ENCODE results near the gene RASAL2.
A peak's percentile ranks its signal among the peaks of the same experiment; 100 is the strongest.
"Not testable (repeated sequence)": the region's sequence is repeated elsewhere in the genome, so short reads cannot be mapped to it uniquely, and the experiment has no call there.

RASAL2 gene

DNA sequence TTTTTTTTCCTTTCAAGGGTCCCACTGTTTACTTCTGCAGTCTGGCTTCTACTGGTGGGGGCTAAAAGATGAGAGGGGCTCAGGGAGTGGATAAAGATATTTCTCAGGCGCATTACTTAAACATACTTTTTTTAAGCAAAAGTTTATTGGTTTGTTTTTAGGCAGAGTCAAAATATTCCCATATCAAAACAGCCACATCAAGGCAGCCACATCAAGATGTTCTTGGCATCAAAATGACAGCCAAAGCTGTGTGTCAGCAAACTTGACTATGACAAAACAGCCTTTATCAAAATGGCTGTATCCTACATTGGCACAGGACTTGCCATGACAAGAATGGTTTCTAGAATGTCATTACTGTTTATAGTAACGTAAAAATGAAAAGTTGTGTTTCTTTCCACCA lies 22.1 kb upstream of the RASAL2 start:
- no peak for DNase-seq (ENCODE audit: low read depth)

DNA sequence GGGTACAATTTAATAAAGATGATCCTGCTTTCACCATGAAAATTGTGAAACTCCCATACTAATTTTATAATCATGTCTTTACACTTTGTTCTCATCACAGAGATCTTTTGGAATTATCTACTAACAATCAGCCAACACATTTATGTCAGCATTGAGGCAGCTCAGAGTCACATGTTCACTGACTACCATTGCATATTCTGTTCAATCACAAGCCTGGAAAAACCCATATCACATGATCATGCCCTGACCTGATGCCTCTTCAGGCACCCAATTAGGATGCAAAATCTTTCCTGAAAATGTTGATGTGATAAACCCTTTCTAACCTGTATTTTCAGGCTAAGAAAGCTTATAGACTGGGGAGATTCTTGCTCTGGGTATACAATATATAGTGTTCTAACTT lies 21.6 kb upstream of the RASAL2 start:
- no peak for DNase-seq (ENCODE audit: low read depth)

DNA sequence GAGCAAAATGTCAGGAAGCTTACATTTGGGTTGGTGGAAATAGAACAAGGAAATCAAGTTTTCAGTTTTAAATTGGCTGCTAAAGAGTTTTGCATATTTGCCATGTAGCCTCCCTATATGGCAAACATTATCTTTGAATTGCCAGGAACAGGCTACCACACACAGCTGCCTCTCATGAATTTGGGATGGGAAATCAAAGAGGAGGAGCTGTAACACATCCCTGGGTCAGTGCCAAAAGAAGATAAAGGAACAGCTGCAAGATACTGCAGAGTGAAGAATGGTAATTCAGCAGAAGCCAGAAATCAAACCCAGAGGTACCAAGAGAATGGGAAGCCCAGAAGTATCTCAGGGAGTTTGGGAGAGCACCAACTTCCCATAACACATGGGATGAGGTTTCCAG lies 18.6 kb upstream of the RASAL2 start:
- DNase-seq (ENCODE audit: low read depth) = no peak

DNA sequence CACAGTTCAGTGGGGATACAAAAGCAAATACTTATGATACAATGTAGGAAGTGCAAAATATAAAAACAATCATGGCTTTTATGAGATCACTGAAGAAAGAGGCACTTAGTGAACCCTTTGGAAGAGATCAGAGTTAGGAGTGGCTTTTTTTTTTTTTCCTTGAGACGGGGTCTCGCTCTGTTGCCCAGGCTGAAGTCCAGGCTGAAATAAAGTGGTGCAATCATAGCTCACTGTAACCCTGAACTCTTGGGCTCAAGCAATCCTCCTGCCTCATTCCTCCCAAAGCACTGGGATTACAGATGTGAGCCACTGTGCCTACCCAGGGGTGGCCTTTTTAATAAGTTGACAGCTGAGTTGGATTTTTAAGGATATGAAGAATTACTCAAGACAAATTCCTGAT lies 17.3 kb upstream of the RASAL2 start:
- no peak for DNase-seq (ENCODE audit: low read depth)

DNA sequence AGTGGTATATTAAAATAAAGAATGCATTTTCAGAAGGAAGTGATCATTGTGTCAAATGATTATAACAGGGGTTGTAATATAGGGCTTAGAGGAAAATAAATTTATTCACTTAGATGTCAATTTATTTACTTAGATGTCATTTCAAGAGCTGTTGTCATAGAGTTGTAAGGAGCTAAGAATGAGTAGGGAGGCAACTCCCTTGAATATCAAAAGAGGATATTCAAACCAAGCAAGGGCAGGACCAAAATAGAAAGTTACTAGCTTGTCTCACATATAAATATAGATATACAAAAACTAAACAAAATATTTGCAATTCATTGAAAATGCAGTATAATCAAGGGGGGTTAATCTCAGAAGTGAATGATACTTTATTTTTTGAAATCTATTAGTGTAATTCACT lies 16.0 kb upstream of the RASAL2 start:
- no peak for DNase-seq (ENCODE audit: low read depth)

DNA sequence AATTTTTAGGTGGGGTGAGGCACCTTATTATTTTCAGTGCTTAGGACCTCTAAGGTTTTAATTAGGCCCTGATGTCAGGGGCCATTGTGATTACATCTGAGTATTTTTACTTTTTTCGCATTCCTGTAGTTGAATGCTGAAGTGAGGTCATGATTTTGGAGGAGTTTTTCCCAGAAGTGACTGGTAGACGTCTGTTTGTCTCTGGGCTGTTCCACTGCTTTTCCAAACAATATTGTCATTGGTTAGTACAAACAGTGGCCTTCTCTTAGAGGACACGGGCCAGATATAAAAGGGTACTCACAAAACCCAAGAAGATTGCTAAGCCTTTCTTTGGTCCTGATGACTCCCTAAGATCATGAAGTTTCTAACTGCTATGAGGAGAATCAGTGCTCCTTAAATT lies 7.6 kb upstream of the RASAL2 start:
- no peak for DNase-seq (ENCODE audit: low read depth)

DNA sequence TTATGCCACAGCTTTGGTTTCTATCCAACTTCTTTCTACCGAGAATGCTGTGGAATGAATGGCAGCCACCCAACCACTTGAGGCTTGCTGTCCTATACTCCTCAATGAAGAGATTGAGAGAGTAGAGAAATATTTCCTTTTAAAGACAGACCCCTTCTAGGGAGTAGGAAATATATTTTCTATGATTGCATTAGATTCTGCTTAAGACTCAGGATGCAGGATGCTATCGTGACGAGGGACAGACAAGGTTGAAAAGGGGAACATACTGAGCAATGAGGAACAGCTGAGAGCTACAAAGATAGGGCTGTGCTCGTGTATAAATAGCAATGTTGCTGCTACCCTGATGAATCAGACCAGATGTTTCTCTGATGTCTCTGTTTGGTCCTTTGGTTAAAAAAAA lies 7.1 kb upstream of the RASAL2 start:
- peak; percentile 45 for DNase-seq (ENCODE audit: low read depth)

DNA sequence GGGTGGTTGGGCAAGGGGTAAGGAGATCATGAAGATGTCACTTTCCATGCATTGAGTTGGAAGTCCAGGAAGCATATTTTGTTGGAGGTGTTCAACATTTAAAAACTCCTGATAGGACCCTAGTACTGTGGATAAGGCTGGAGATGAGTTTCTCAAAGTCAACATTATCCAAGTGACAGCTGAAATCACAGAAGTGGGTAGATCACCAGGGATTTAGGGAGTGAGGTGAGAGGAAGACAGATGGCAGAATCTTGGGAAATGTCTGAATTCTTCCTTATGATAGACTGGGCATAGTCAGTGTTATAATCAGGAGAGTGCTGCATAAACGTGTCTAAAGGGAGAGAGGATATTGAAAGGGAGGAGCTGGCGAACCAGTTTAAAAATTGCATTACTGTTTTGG lies 5.3 kb upstream of the RASAL2 start:
- no peak for DNase-seq (ENCODE audit: low read depth)

DNA sequence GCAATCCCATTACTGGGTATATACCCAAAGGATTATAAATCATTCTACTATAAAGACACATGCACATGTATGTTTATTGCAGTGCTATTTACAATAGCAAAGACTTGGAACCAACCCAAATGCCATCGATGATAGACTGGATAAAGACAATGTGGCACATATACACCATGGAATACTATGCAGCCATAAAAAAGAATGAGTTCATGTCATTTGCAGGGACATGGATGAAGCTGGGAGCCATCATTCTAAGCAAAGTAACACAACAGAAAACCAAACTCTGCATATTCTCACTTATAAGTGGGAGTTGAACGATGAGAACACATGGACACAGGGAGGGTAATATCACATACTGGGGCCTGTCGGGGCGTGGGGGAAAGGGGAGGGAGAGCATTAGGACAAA lies 2.5 kb upstream of the RASAL2 start:
- DNase-seq (ENCODE audit: low read depth) = not testable (repeated sequence)

DNA sequence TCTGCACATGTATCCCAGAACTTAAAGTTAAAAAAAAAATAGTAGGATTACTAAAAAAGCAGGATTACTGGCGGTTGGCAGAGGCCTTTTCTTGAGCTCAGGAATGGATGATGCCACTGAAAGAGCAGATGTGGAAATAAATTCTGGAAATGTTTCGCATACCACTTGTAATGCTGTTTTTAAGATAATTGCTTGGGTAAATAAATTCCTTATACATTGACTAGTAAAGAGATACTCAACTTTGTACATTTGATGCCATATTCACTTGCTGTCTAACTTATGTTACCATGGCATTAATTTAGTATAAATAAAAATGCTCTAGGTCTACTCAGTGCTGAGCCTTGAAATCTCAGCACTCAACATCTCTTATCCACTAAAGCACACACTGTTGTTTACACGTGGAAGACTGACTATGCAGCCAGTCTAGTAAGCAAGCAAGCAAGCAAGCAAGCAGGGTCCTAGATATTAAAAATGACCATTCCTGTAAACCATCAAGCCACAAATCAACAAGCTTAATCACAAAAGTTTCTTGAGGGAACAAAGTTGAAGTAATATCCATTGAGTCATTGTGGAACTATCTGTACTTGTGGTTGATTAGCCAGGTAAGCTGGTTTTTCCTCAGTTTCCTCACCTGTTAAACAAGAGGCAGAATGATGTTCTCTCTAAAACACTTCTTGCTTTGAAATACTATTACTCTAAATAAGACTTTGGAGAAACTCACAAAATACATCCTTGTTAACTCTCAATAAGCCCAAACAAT lies 1.7 kb upstream of the RASAL2 start:
- peak; percentile 70 for DNase-seq (ENCODE audit: low read depth)

DNA sequence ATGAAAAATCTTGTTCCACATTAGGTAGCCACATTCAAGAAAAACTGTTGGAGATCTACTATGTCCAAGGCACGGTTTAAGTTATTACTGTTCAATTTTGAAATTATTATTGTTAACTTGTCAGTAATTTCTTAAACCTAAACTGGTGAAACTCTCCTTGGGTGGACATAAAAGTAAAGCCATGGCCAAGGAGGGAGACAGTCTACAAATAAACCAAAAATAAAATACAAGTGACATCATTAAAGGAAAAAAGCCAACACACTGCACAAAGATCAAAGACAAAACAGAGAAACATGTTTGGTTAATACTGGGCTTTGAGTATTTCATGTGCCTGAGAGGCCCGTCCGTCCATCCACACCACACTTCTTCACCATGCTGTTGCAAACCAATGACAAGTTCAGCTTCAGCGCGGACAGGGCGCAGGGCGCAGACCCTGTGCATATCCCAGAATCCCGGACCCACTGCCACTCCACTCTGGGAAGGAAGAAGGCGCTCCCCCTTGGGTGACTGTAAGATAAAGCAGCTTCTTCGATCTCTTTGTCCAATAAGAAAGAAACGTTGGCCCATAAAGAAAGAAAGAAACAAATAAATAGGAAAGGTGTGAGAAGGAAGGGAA lies 918 bp upstream of the RASAL2 start:
- DNase-seq (ENCODE audit: low read depth) = no peak

DNA sequence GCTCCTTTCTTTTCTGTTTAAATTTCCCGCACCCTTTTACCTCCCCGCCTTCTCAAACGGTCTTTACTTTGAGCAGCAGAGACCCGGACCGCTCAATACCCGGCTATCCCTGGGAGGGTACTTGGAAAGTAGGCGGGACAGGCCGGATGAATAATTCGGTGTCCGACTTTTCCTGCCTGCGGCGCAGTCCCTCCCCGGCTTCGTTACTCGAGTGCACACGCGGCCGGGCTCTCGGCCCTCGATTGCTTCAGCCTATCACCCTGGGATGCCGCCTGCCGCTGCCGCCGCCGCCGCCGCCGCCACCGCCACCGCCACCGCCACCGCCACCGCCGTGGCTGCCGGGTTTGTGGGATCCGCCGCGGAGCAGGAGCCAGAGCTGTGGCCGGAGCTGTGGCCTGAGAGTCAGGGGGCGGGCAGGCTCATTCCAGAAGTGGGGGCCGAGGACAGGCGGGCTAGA lies 382 bp upstream of the RASAL2 start:
- peak; percentile 98 for DNase-seq (ENCODE audit: low read depth)

DNA sequence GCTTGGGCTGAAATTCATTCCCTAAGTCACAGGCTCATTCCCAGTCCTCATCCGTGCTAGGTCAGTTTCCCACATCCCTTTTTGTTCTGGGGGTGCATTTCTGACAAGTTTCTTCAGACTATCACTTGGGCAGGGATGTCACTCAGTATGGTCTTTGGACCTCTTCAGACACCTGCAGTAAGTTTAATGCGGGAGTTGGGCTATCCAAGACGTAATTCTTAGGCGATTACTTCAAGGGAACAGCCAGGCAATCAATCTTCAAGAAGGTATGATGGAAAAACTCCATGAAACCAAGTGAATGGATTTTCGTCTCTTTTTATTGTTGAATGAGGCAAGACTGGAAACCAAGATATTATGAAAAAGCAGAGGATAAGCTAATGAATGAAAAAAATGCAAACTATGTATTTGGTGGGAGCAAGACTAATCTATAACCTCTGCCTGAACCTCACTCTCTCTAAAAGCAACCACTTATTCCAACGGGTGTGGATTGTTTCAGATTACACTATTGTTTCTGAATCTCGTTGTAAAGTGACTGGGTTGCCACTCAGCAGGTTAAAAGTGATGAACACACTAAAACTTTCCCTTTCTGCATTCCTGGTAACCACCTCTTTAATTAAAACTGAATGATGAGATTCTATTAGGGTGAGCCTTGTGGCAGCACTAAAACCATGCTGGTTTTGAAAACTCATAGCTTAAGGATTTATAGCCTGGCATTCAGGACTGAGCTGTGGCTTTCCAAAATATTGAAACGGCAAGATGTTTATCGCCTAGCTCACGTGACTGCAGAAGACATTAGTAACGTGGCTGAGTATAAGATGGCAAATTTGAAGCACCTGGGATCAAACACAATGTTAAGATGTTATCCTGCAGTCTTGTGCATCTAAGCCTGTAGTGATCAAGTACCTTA lies 1.1 kb downstream of the RASAL2 start:
- peak; percentile 76 for DNase-seq (ENCODE audit: low read depth)

DNA sequence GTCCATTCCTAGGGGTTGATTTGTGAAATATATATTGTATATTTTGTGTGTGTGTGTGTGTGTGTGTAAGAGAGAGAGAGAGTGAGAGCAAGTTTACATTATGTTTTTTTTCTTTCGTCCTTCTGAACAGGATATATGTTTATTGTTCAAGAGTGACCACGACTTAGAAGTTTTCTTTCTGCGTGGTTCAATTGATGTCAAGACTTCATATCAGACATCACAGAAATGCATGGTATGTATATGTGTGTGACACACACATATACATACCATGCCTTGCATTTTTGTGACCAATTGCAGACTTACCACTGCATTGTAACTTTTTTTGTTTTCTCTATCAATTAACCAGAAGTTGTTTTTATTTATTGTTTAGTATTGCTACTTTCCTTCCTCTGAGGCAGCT lies 2.5 kb downstream of the RASAL2 start:
- no peak for DNase-seq (ENCODE audit: low read depth)

DNA sequence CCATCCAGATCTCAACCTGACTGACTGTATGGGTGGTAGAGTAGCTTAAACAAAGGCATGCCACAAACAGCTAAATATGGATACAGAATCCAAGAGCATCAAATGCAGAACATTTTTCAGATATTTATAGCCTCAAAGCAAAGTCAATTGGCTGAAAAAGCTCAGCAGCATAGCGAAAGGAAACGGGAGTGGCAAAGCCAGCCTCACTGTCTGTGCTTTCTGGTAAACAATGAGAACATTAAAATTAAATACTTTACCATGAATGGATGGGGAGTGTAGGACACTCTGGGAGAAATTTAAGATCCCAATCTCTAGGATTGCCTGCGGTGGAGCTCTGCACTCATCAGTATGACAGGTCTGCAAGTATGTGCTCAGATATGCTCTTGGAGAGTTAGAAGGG lies 4.4 kb downstream of the RASAL2 start:
- DNase-seq (ENCODE audit: low read depth) = peak; percentile 60

DNA sequence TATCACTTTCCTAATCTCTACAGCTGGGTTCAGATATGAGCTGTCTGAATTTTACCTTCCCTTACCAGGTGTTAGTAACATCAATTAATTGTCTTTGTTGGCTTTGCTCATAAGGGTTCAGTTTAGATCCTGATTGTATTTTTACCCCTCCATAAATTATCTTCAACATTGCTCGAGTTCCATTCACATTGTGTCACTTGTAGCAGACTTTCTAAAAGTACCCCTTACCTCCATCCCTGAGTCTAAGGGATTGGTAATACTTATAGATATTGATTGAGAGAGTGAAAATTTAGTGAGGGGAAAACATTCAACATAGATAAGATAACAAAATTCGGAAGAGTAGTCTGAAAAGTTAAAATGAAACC lies 7.3 kb downstream of the RASAL2 start:
- no peak for DNase-seq (ENCODE audit: low read depth)

DNA sequence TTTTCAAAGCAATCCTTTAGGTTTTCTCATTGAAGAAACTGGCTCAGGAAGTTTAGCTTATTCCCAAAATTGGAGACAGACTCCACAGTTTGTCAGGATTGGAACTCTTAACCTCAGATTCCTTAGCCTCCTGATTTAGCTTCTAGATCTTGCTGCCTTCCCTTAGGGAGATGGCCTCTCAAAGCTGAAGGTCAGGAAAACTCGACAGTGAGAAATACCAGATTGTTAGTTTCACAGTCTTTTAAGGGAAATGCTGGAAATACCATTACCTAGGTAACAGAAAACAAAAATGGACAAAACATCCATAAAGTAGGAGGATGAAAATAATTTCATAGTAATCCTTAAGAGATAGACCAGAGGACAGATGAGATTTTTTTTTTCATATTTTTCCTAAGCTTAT lies 7.8 kb downstream of the RASAL2 start:
- DNase-seq (ENCODE audit: low read depth) = no peak

DNA sequence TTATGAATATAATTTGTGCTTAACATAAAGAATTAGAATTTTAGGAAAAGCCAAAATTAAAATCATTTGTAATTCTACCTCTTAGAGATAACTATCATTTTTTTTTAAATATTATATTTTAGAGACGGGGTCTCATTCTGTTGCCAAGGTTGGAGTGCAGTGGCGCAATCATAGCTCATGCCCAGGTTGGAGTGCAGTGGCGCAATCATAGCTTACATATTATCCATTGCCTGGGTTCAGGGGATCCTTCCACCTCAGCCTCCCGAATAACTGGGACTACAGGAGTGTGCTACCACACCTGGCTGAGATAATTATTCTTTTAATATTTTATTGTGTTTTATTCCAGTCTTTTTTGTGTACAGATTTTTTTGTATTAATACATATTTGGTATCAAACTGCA lies 8.3 kb downstream of the RASAL2 start:
- DNase-seq (ENCODE audit: low read depth) = no peak

DNA sequence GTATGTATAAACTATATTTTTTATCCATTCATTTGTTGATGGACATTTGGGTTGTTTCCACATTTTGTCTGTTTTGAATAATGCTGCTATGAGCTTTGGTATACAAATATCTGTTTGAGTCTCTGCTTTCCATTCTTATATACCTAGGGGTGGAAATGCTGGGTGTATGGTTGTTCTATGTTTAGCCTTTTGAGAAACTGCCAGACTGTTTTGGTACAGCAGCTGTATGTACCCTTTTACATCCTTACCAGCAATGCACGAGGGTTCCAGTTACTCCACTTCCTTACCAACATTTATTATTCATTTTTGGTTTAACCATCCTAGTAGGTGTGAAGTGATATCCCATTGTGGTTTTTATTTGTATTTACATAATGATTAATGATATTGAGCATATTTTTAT lies 13.9 kb downstream of the RASAL2 start:
- no peak for DNase-seq (ENCODE audit: low read depth)

DNA sequence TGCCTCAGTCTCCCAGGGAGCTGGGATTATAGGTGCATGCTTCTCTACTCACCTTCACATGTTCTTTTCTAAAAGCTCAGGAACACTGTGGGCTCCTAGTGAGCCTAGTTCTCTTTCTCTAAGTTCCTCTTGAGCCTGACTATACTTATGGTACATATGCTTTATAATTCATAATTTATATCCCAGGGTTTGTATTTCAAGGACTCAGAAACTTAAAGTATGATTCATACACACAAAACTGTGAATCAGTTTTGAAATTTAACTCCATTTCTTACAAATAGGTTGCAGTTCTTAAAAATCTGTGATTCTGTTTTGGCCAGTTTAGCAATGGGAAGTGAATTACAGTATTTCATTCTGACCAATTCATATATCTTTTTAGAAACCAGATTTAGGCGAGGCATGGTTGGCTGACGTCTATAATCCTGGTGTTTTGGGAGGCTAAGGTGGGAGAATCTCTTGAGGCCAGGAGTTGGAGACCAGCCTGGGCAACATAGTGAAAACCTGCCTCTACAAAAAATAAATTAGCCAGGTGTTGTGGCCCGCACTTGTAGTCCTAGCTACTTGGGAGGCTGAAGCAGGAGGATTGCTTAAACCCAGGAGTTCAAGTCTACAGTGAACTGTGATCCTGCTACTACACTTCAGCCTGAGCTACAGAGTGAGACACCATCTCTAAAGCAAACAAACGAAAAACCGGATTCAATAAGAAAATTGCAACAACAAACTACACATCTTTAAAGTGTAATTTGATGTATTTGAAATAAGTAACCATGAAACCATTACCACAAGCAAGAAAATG lies 15.6 kb downstream of the RASAL2 start:
- peak; percentile 65 for DNase-seq (ENCODE audit: low read depth)

DNA sequence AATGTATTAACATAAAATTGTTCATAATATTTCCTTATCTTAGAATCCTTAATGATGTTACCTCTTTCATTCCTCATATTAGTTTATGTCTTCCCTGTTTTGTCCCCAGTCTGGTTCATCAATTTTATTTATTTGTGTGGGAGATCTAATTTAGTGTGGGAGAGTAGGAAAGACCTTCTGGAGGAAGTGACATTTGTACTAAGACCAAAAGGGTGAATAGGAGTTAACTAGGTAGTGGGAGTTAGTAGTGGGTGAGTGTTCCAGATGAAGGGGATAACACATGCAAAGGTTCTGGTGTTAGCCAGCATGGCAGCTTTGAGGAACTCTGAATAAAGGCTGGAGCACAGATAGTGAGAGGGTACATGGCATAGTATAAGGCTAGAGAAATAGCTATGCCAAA lies 21.4 kb downstream of the RASAL2 start:
- no peak for DNase-seq (ENCODE audit: low read depth)

DNA sequence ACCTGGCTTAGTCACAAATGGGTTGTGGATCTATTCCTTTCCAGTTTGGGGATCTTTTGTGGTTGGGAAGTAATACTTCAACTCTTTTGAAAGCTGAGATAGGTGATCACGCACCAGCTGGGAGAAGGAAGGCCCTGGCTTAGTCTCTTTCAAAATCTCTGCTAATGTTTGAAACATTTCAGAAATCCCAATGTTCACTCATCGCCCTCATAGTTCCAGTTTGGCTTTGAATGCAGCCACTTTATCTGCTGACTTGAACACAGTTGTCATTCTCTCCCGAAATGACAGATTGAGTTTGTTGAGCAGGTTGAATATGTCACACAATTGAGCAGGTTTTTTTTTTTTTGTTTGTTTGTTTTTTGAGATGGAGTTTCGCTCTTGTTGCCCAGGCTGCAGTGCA lies 24.6 kb downstream of the RASAL2 start:
- DNase-seq (ENCODE audit: low read depth) = no peak

Data from iris pigment epithelial cell (primary cell).